ENCODE results near the gene ATL3. TPM values are rescaled to one million over a fixed set of nuclear protein-coding genes. Genes with fewer than 3 reads are reported as not detected.

ATL3 gene
- total RNA-seq, 2 donors from 2014 or later: 17.8 to 32.7 TPM

DNA sequence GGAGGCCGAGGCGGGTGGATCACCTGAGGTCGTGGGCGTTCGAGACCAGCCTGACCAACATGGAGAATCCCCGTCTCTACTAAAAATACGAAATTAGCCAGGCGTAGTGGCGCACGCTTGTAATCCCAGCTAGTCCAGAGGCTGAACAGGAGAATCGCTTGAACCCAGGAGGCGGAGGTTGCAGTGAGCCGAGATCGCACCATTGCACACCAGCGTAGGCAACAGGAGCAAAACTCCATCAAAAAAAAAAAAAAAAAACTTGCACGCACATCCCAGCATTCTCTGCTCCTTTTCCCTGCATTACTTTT is 934 bp upstream of the ATL3 start:
- no peak for DNase-seq
- Histone ChIP-seq H3K27me3 (no peaks in the 10 kb centered on the region), H3K27ac (peak overlapping the region in 3 of 4 donors; percentile 82 to 96 (median 95)), H3K4me3 (no peak overlapping the region), H3K36me3 (replicated peaks in 1 of 2; ENCODE audit: insufficient read depth in 1 of 2, low read depth in 2 of 2) (no peaks in the 10 kb centered on the region), H3K9me3 (no peaks in the 10 kb centered on the region), H3K4me1 (peaks cover 33% of the 10 kb centered on the region)
- WGBS, 2 donors: 98% methylated on average over 16 of the region's 16 CpGs
- intact Hi-C loops (cut with DNase I): loop anchor here (10.0 kb wide), 1 partner anchor 63 kb away; no protein-coding TSS in a partner anchor
- no peak for ATAC-seq
- TF ChIP-seq, protein P1, sequence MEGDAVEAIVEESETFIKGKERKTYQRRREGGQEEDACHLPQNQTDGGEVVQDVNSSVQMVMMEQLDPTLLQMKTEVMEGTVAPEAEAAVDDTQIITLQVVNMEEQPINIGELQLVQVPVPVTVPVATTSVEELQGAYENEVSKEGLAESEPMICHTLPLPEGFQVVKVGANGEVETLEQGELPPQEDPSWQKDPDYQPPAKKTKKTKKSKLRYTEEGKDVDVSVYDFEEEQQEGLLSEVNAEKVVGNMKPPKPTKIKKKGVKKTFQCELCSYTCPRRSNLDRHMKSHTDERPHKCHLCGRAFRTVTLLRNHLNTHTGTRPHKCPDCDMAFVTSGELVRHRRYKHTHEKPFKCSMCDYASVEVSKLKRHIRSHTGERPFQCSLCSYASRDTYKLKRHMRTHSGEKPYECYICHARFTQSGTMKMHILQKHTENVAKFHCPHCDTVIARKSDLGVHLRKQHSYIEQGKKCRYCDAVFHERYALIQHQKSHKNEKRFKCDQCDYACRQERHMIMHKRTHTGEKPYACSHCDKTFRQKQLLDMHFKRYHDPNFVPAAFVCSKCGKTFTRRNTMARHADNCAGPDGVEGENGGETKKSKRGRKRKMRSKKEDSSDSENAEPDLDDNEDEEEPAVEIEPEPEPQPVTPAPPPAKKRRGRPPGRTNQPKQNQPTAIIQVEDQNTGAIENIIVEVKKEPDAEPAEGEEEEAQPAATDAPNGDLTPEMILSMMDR (IDR thresholded peaks at IDR 0.05): no peak
- no peak for TF ChIP-seq POLR2A (IDR thresholded peaks at IDR 0.05)

DNA sequence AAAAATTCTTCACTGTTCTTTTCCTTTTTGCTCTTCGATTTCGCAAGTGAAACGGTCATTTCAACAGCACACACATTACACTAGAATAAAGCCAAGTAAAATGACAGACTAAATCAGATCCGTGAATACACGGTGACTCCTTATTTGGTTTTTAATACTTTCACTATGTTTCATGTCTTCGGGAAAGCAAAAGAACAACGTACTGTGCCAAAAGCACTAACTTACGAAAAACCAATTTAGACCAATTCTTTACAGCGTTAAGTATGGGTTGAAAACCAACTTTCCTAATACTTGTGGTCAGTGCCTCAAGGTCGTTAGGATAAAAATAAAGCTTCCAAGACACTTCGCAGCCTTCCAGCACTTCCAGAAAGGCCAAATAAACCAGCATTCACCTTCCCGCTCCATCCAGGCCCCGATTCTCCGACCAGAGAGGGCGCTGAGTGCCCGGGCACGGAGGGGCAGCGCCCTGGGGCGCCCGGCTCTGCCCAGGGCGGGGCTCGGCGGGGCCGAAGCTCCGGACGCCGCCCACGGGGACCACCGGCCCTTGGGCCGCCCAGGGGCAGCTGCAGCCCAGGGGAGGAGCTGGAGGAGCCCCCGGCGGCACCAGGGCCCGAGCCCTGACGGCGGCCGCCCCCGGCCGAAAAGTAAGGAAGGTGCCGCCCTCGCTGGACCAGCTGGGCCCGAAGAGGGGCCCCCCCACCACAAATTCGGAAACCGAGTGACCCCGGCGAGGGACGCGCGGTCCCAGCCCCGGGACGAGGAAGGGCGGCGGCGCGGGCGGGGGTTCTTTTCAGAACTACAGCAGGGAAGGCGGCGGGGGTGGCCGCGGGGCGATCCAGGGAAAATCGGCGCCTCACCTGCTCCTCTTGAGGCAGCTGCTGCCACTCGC is 499 bp downstream of the ATL3 start:
- Histone ChIP-seq H3K27me3 (no peaks in the 10 kb centered on the region), H3K9me3 (no peaks in the 10 kb centered on the region), H3K36me3 (replicated peaks in 1 of 2; ENCODE audit: insufficient read depth in 1 of 2, low read depth in 2 of 2) (no peaks in the 10 kb centered on the region), H3K4me1 (peaks cover 40% of the 10 kb centered on the region), H3K4me3 (peak overlapping the region; percentile 15 to 71), H3K27ac (peak overlapping the region; percentile 76 to 96 (median 88))
- peak; percentile 63 to 73 (median 64) for DNase-seq
- ATAC-seq: peak; percentile 60
- 1% methylated on average over 18 to 40 of the region's 63 CpGs for WGBS, 2 donors
- TF ChIP-seq, protein P1 (IDR thresholded peaks at IDR 0.05): peak; percentile 22 to 56 (median 35)
- no peak for TF ChIP-seq POLR2A (IDR thresholded peaks at IDR 0.05)
- intact Hi-C loops (cut with DNase I): loop anchor here (10.0 kb wide), 1 partner anchor 64 kb away; no protein-coding TSS in a partner anchor

DNA sequence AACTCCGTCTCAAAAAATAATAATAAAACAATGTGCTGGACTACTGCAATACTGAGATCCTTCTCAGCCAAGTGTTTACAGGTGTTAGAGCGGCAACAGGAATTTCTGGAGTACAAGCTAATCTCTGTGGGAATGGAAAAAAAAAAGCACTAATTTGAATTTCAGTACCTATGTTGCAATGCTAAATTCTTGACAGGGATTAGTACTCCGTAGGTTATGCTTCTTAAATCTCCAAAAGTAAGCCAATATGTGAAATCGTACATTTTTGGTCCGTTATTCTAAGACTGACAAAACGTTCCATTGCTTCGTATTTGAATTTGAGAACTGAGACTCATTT is 1.1 kb downstream of the ATL3 start:
- ATAC-seq: no peak
- Histone ChIP-seq H3K4me3 (no peak overlapping the region), H3K27me3 (no peaks in the 10 kb centered on the region), H3K4me1 (peaks cover 40% of the 10 kb centered on the region), H3K9me3 (no peaks in the 10 kb centered on the region), H3K27ac (peak overlapping the region; percentile 76 to 96 (median 88)), H3K36me3 (replicated peaks in 1 of 2; ENCODE audit: insufficient read depth in 1 of 2, low read depth in 2 of 2) (no peaks in the 10 kb centered on the region)
- TF ChIP-seq, protein P1 (IDR thresholded peaks at IDR 0.05): no peak
- no peak for TF ChIP-seq POLR2A (IDR thresholded peaks at IDR 0.05)
- intact Hi-C loops (cut with DNase I): loop anchor here (10.0 kb wide), 1 partner anchor 65 kb away; no protein-coding TSS in a partner anchor
- DNase-seq: no peak
- WGBS, 2 donors: 11 to 18% methylated on average over 7 of the region's 7 CpGs

DNA sequence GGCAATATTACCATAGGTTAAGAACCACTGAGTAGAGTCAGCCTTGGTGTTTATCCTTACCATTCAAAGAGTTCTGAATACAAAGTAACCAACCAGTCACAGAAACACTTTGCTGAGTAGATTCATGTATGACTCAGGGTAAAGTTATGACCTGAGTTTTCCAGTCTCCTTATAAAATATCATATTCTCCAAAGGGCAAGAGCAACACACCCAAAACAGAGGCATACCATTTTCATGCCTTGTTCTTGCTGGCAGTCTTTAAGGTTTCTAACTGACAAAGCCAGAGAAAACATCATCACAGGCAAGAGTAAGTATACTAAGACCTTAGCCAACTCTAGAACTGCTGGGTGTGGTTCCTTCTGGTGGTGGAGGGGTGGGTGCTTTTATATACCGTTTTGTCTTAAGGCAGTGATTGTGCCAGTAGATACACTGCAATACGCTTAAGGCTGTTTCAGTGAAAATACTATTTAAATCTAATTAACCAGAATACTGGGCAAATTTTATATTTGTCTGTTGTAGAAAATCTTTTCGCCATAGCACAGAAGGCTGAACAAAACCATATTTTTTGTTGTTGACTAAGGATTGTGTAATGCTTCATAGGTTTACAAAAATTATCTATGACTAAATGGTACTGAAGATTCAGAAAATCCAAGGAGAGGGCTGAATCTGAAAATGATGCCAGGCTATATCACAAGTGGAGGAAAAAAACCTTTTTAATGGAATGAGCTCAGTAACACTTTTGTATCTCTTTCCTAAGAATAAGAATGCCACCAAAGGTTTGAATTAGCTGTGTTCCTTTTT is 3.0 kb downstream of the ATL3 start:
- WGBS, 2 donors: 72 to 82% methylated on average over 3 of the region's 3 CpGs
- Histone ChIP-seq H3K27ac (no peak overlapping the region), H3K4me3 (no peak overlapping the region), H3K4me1 (peaks cover 40% of the 10 kb centered on the region), H3K36me3 (replicated peaks in 1 of 2; ENCODE audit: insufficient read depth in 1 of 2, low read depth in 2 of 2) (no peaks in the 10 kb centered on the region), H3K9me3 (no peaks in the 10 kb centered on the region), H3K27me3 (no peaks in the 10 kb centered on the region)
- intact Hi-C loops (cut with DNase I): no loop called here
- TF ChIP-seq, protein P1 (IDR thresholded peaks at IDR 0.05): no peak
- TF ChIP-seq POLR2A (IDR thresholded peaks at IDR 0.05): no peak
- ATAC-seq: no peak
- no peak for DNase-seq

All from body of pancreas (tissue), 4 donors.